ENCODE measurements around the gene CDH16.

CDH16 gene

GRCh38 chr16:66919569-66920298 is 1.0 kb upstream of the CDH16 start:
- H3K4me2 ChIP-seq (ENCODE audit: low read length), result no peak overlapping the region
- WGBS (ENCODE audit: extremely low coverage, insufficient coverage, insufficient read length), result no CpG with 5 or more reads among the region's 5 CpGs
- H3K14ac ChIP-seq (ENCODE audit: low read length), result no peak overlapping the region
- H3K23ac ChIP-seq (ENCODE audit: low read length), result no peak overlapping the region
- H3K4me3 ChIP-seq (ENCODE audit: low read depth, low read length), result no peak overlapping the region
- no peak overlapping the region for H4K91ac ChIP-seq (ENCODE audit: low read depth, low read length)
- no peak overlapping the region for H2BK120ac ChIP-seq (ENCODE audit: insufficient read depth, low read length, poor library complexity)
- H3K4ac ChIP-seq (ENCODE audit: low read depth, low read length), result no peak overlapping the region
- H3K9me3 ChIP-seq (ENCODE audit: insufficient read depth, low read depth, low read length), result peaks cover 3% of the 10 kb centered on the region
- no peak overlapping the region for H2BK12ac ChIP-seq (ENCODE audit: low read length)
- H4K8ac ChIP-seq (ENCODE audit: low read depth, low read length), result no peak overlapping the region
- H3K79me1 ChIP-seq (ENCODE audit: low read length), result no peaks in the 10 kb centered on the region
- H3K36me3 ChIP-seq (ENCODE audit: control insufficient read depth in 1 of 2, insufficient read depth in 2 of 2, low read length in 2 of 2), result no peaks in the 10 kb centered on the region
- H3K27ac ChIP-seq (ENCODE audit: low read depth, low read length), result no peak overlapping the region
- no peaks in the 10 kb centered on the region for H3K79me2 ChIP-seq (ENCODE audit: control insufficient read depth, insufficient read depth, low read length, poor library complexity)
- no peak overlapping the region for H2BK5ac ChIP-seq (ENCODE audit: low read depth, low read length, poor library complexity)
- no peak overlapping the region for H3K9ac ChIP-seq (ENCODE audit: low read length)
- peak; percentile 52 to 75 for DNase-seq
- no peak overlapping the region for H3K18ac ChIP-seq (ENCODE audit: low read length)
- no peak overlapping the region for H4K12ac ChIP-seq (ENCODE audit: low read depth, low read length)
- peaks cover 12% of the 10 kb centered on the region for H3K27me3 ChIP-seq (ENCODE audit: insufficient read depth, low read length)
- no peak overlapping the region for H2AK5ac ChIP-seq (ENCODE audit: low read length)
- H3K4me1 ChIP-seq (ENCODE audit: control insufficient read depth in 1 of 2, insufficient read depth in 2 of 2, low read length in 2 of 2), result peaks cover 0 to 2% of the 10 kb centered on the region in 2 experiments
- no peak overlapping the region for H2AFZ ChIP-seq (ENCODE audit: insufficient read depth, low read length, poor library complexity)

- H3K79me2 ChIP-seq (ENCODE audit: control insufficient read depth, insufficient read depth, low read length, poor library complexity), result no peaks in the 10 kb centered on the region
- no peaks in the 10 kb centered on the region for H3K79me1 ChIP-seq (ENCODE audit: low read length)
- H3K4me3 ChIP-seq (ENCODE audit: low read depth, low read length), result no peak overlapping the region
- H3K18ac ChIP-seq (ENCODE audit: low read length), result no peak overlapping the region
- H3K9ac ChIP-seq (ENCODE audit: low read length), result no peak overlapping the region
- no peaks in the 10 kb centered on the region for H3K27me3 ChIP-seq (ENCODE audit: insufficient read depth, low read length)
- H3K36me3 ChIP-seq (ENCODE audit: control insufficient read depth in 1 of 2, insufficient read depth in 2 of 2, low read length in 2 of 2), result no peaks in the 10 kb centered on the region
- no peak overlapping the region for H2AK5ac ChIP-seq (ENCODE audit: low read length)
- no peak overlapping the region for H3K27ac ChIP-seq (ENCODE audit: low read depth, low read length)
- no peak overlapping the region for H2BK12ac ChIP-seq (ENCODE audit: low read length)
- H4K8ac ChIP-seq (ENCODE audit: low read depth, low read length), result no peak overlapping the region
- no peak overlapping the region for H4K91ac ChIP-seq (ENCODE audit: low read depth, low read length)
- H3K4me2 ChIP-seq (ENCODE audit: low read length), result no peak overlapping the region
- H3K23ac ChIP-seq (ENCODE audit: low read length), result no peak overlapping the region
- no peak overlapping the region for H2AFZ ChIP-seq (ENCODE audit: insufficient read depth, low read length, poor library complexity)
- peaks cover under 1% of the 10 kb centered on the region for H3K9me3 ChIP-seq (ENCODE audit: insufficient read depth, low read depth, low read length)
- H4K12ac ChIP-seq (ENCODE audit: low read depth, low read length), result no peak overlapping the region
- no peak overlapping the region for H3K14ac ChIP-seq (ENCODE audit: low read length)
- no CpG with 5 or more reads among the region's 6 CpGs for WGBS (ENCODE audit: extremely low coverage, insufficient coverage, insufficient read length)
- no peak overlapping the region for H2BK120ac ChIP-seq (ENCODE audit: insufficient read depth, low read length, poor library complexity)
- DNase-seq, result no peak
- no peaks in the 10 kb centered on the region for H3K4me1 ChIP-seq (ENCODE audit: control insufficient read depth in 1 of 2, insufficient read depth in 2 of 2, low read length in 2 of 2)
- no peak overlapping the region for H3K4ac ChIP-seq (ENCODE audit: low read depth, low read length)
- H2BK5ac ChIP-seq (ENCODE audit: low read depth, low read length, poor library complexity), result no peak overlapping the region
Measured at GRCh38 chr16:66918355-66918754, 330 bp downstream of the CDH16 start.

GRCh38 chr16:66917741-66918140 is 944 bp downstream of the CDH16 start:
- Histone ChIP-seq H3K4me3 (ENCODE audit: low read depth, low read length) (no peak overlapping the region), H3K4ac (ENCODE audit: low read depth, low read length) (no peak overlapping the region), H4K12ac (ENCODE audit: low read depth, low read length) (no peak overlapping the region), H3K79me2 (ENCODE audit: control insufficient read depth, insufficient read depth, low read length, poor library complexity) (no peaks in the 10 kb centered on the region), H3K4me1 (ENCODE audit: control insufficient read depth in 1 of 2, insufficient read depth in 2 of 2, low read length in 2 of 2) (no peaks in the 10 kb centered on the region), H3K36me3 (ENCODE audit: control insufficient read depth in 1 of 2, insufficient read depth in 2 of 2, low read length in 2 of 2) (no peaks in the 10 kb centered on the region), H4K91ac (ENCODE audit: low read depth, low read length) (no peak overlapping the region), H2BK12ac (ENCODE audit: low read length) (no peak overlapping the region), H4K8ac (ENCODE audit: low read depth, low read length) (no peak overlapping the region), H3K14ac (ENCODE audit: low read length) (no peak overlapping the region), H3K4me2 (ENCODE audit: low read length) (no peak overlapping the region), H3K79me1 (ENCODE audit: low read length) (no peaks in the 10 kb centered on the region), H2BK5ac (ENCODE audit: low read depth, low read length, poor library complexity) (no peak overlapping the region), H2BK120ac (ENCODE audit: insufficient read depth, low read length, poor library complexity) (no peak overlapping the region), H3K23ac (ENCODE audit: low read length) (no peak overlapping the region), H3K18ac (ENCODE audit: low read length) (no peak overlapping the region), H3K9me3 (ENCODE audit: insufficient read depth, low read depth, low read length) (no peaks in the 10 kb centered on the region), H2AFZ (ENCODE audit: insufficient read depth, low read length, poor library complexity) (no peak overlapping the region), H2AK5ac (ENCODE audit: low read length) (no peak overlapping the region), H3K27me3 (ENCODE audit: insufficient read depth, low read length) (no peaks in the 10 kb centered on the region), H3K9ac (ENCODE audit: low read length) (no peak overlapping the region), H3K27ac (ENCODE audit: low read depth, low read length) (no peak overlapping the region)
- DNase-seq, result no peak
- no CpG with 5 or more reads among the region's 9 CpGs for WGBS (ENCODE audit: extremely low coverage, insufficient coverage, insufficient read length)

- no peak overlapping the region for H3K18ac ChIP-seq (ENCODE audit: low read length)
- H2BK12ac ChIP-seq (ENCODE audit: low read length), result no peak overlapping the region
- no peak overlapping the region for H2BK120ac ChIP-seq (ENCODE audit: insufficient read depth, low read length, poor library complexity)
- H2BK5ac ChIP-seq (ENCODE audit: low read depth, low read length, poor library complexity), result no peak overlapping the region
- H3K14ac ChIP-seq (ENCODE audit: low read length), result no peak overlapping the region
- no peak overlapping the region for H2AFZ ChIP-seq (ENCODE audit: insufficient read depth, low read length, poor library complexity)
- no peak overlapping the region for H3K23ac ChIP-seq (ENCODE audit: low read length)
- H3K4ac ChIP-seq (ENCODE audit: low read depth, low read length), result no peak overlapping the region
- no peak overlapping the region for H4K91ac ChIP-seq (ENCODE audit: low read depth, low read length)
- DNase-seq, result no peak
- H3K27me3 ChIP-seq (ENCODE audit: insufficient read depth, low read length), result no peaks in the 10 kb centered on the region
- no peak overlapping the region for H3K9ac ChIP-seq (ENCODE audit: low read length)
- no peak overlapping the region for H2AK5ac ChIP-seq (ENCODE audit: low read length)
- H3K79me1 ChIP-seq (ENCODE audit: low read length), result no peaks in the 10 kb centered on the region
- no peak overlapping the region for H4K12ac ChIP-seq (ENCODE audit: low read depth, low read length)
- no peak overlapping the region for H3K27ac ChIP-seq (ENCODE audit: low read depth, low read length)
- no peak overlapping the region for H3K4me2 ChIP-seq (ENCODE audit: low read length)
- whole genome bisulfite sequencing (ENCODE audit: extremely low coverage, insufficient coverage, insufficient read length), result no CpG with 5 or more reads among the region's 6 CpGs
- H4K8ac ChIP-seq (ENCODE audit: low read depth, low read length), result no peak overlapping the region
- H3K79me2 ChIP-seq (ENCODE audit: control insufficient read depth, insufficient read depth, low read length, poor library complexity), result no peaks in the 10 kb centered on the region
- H3K9me3 ChIP-seq (ENCODE audit: insufficient read depth, low read depth, low read length), result no peaks in the 10 kb centered on the region
- H3K4me1 ChIP-seq (ENCODE audit: control insufficient read depth in 1 of 2, insufficient read depth in 2 of 2, low read length in 2 of 2), result no peaks in the 10 kb centered on the region
- no peaks in the 10 kb centered on the region for H3K36me3 ChIP-seq (ENCODE audit: control insufficient read depth in 1 of 2, insufficient read depth in 2 of 2, low read length in 2 of 2)
- H3K4me3 ChIP-seq (ENCODE audit: low read depth, low read length), result no peak overlapping the region
Measured at GRCh38 chr16:66916518-66916917, 2.2 kb downstream of the CDH16 start.

Measured in trophoblast cell (in vitro differentiated cells and primary cell).